ENCODE results near the gene UROC1.

- TF ChIP-seq POLR2A (IDR thresholded peaks at IDR 0.05): no peak
- TF ChIP-seq CTCF (IDR thresholded peaks at IDR 0.05): no peak
- no peak for TF ChIP-seq POLR2AphosphoS5 (IDR thresholded peaks at IDR 0.05)
Observed at GRCh38 chr3:126484148-126484547, 33.4 kb downstream of the UROC1 start.

Data from breast epithelium (tissue), 3 donors.